ENCODE results near the gene SNX27.

The SNX27 gene

GRCh38 chr1:151619489-151620093, 7.7 kb downstream of the SNX27 start:
- H3K4me1 ChIP-seq, result peaks cover 0 to 54% (median 15%) of the 10 kb centered on the region in 4 donors
- H3K9me3 ChIP-seq, result no peaks in the 10 kb centered on the region
- TF ChIP-seq CTCF (IDR thresholded peaks at IDR 0.05), result no peak
- no peak overlapping the region for H3K27ac ChIP-seq
- no peaks in the 10 kb centered on the region for H3K27me3 ChIP-seq
- H3K4me3 ChIP-seq, result no peak overlapping the region
- peaks cover 0 to 6% (median 0%) of the 10 kb centered on the region in 3 donors for H3K36me3 ChIP-seq
- no peak for DNase-seq
- intact Hi-C loops (cut with DNase I; ENCODE audit: low total_unique reads), result no loop called here

- H3K4me3 ChIP-seq, result no peak overlapping the region
These were observed 8.4 kb downstream of the SNX27 start for GRCh38 chr1:151620286-151620685.

GRCh38 chr1:151621351-151621750, 9.5 kb downstream of the SNX27 start:
- intact Hi-C loops (cut with DNase I; ENCODE audit: low total_unique reads), result no loop called here
- no peak for TF ChIP-seq CTCF (IDR thresholded peaks at IDR 0.05)
- Histone ChIP-seq H3K4me1 (peaks cover 0 to 39% (median 15%) of the 10 kb centered on the region in 4 donors), H3K4me3 (no peak overlapping the region), H3K36me3 (no peaks in the 10 kb centered on the region), H3K9me3 (no peaks in the 10 kb centered on the region), H3K27ac (peak overlapping the region; percentile 12 to 42), H3K27me3 (no peaks in the 10 kb centered on the region)
- DNase-seq, result no peak

More at GRCh38 chr1:151620286-151620685, 8.4 kb downstream of the SNX27 start:
- H3K27ac ChIP-seq, result peak overlapping the region; percentile 12 to 42
- no peak for TF ChIP-seq CTCF (IDR thresholded peaks at IDR 0.05)
- H3K27me3 ChIP-seq, result no peaks in the 10 kb centered on the region
- no peaks in the 10 kb centered on the region for H3K9me3 ChIP-seq
- peaks cover 0 to under 1% (median 0%) of the 10 kb centered on the region in 3 donors for H3K36me3 ChIP-seq
- H3K4me1 ChIP-seq, result peaks cover 0 to 47% (median 15%) of the 10 kb centered on the region in 4 donors
- intact Hi-C loops (cut with DNase I; ENCODE audit: low total_unique reads), result no loop called here
- DNase-seq, result no peak

- no peak for DNase-seq
- Histone ChIP-seq H3K4me3 (no peak overlapping the region), H3K36me3 (peaks cover 0 to 6% (median 0%) of the 10 kb centered on the region in 3 donors), H3K9me3 (no peaks in the 10 kb centered on the region), H3K4me1 (peaks cover 0 to 19% (median 4%) of the 10 kb centered on the region in 4 donors), H3K27me3 (no peaks in the 10 kb centered on the region), H3K27ac (no peak overlapping the region)
- intact Hi-C loops (cut with DNase I; ENCODE audit: low total_unique reads), result no loop called here
- TF ChIP-seq CTCF (IDR thresholded peaks at IDR 0.05), result no peak
These were observed 12.9 kb downstream of the SNX27 start for GRCh38 chr1:151624783-151625182.

GRCh38 chr1:151626740-151627334, 15.0 kb downstream of the SNX27 start:
- TF ChIP-seq CTCF (IDR thresholded peaks at IDR 0.05), result no peak
- H3K36me3 ChIP-seq, result peaks cover 0 to 6% (median 0%) of the 10 kb centered on the region in 3 donors
- intact Hi-C loops (cut with DNase I; ENCODE audit: low total_unique reads), result no loop called here
- H3K9me3 ChIP-seq, result no peaks in the 10 kb centered on the region
- no peak for DNase-seq
- H3K4me3 ChIP-seq, result no peak overlapping the region
- no peaks in the 10 kb centered on the region for H3K27me3 ChIP-seq
- no peak overlapping the region for H3K27ac ChIP-seq
- H3K4me1 ChIP-seq, result no peaks in the 10 kb centered on the region
